ENCODE results near the gene CTDSPL.
A peak's percentile ranks its signal among the peaks of the same experiment; 100 is the strongest.

The CTDSPL gene

GRCh38 chr3:37891227-37891626 lies 29.5 kb downstream of the CTDSPL start:
- DNase-seq (ENCODE audit: low read depth), result no peak

GRCh38 chr3:37892927-37893600 lies 31.4 kb downstream of the CTDSPL start:
- DNase-seq (ENCODE audit: low read depth), result no peak

GRCh38 chr3:37896827-37897226 lies 35.1 kb downstream of the CTDSPL start:
- DNase-seq (ENCODE audit: low read depth), result no peak

GRCh38 chr3:37897763-37898162 lies 36.1 kb downstream of the CTDSPL start:
- DNase-seq (ENCODE audit: low read depth), result no peak

GRCh38 chr3:37898424-37898823 lies 36.7 kb downstream of the CTDSPL start:
- no peak for DNase-seq (ENCODE audit: low read depth)

- no peak for DNase-seq (ENCODE audit: low read depth)
Measured at GRCh38 chr3:37899101-37899707, 37.5 kb downstream of the CTDSPL start.

GRCh38 chr3:37899711-37900306 lies 38.1 kb downstream of the CTDSPL start:
- DNase-seq (ENCODE audit: low read depth), result peak; percentile 83

GRCh38 chr3:37901721-37902120 lies 40.0 kb downstream of the CTDSPL start:
- no peak for DNase-seq (ENCODE audit: low read depth)

GRCh38 chr3:37902674-37903073 lies 41.0 kb downstream of the CTDSPL start:
- DNase-seq (ENCODE audit: low read depth), result peak; percentile 37

- DNase-seq (ENCODE audit: low read depth), result no peak
Measured at GRCh38 chr3:37903320-37903719, 41.6 kb downstream of the CTDSPL start.

- no peak for DNase-seq (ENCODE audit: low read depth)
Measured at GRCh38 chr3:37903734-37904133, 42.1 kb downstream of the CTDSPL start.

- no peak for DNase-seq (ENCODE audit: low read depth)
Measured at GRCh38 chr3:37904601-37905000, 42.9 kb downstream of the CTDSPL start.

- DNase-seq (ENCODE audit: low read depth), result no peak
Measured at GRCh38 chr3:37905346-37905745, 43.7 kb downstream of the CTDSPL start.

- no peak for DNase-seq (ENCODE audit: low read depth)
Measured at GRCh38 chr3:37905987-37906674, 44.5 kb downstream of the CTDSPL start.

- DNase-seq (ENCODE audit: low read depth), result no peak
Measured at GRCh38 chr3:37906734-37907282, 45.1 kb downstream of the CTDSPL start.

- no peak for DNase-seq (ENCODE audit: low read depth)
Measured at GRCh38 chr3:37907371-37907770, 45.7 kb downstream of the CTDSPL start.

GRCh38 chr3:37907906-37908305 lies 46.2 kb downstream of the CTDSPL start:
- no peak for DNase-seq (ENCODE audit: low read depth)

- no peak for DNase-seq (ENCODE audit: low read depth)
Measured at GRCh38 chr3:37909067-37909911, 47.6 kb downstream of the CTDSPL start.

GRCh38 chr3:37910671-37911400 lies 49.2 kb downstream of the CTDSPL start:
- DNase-seq (ENCODE audit: low read depth), result no peak

- DNase-seq (ENCODE audit: low read depth), result no peak
Measured at GRCh38 chr3:37912052-37912733, 50.5 kb downstream of the CTDSPL start.

Data from CMK (cell line).